Adrenal gland (tissue), 12 donors: ENCODE measurements around the gene AIF1. TPM values are rescaled to one million over a fixed set of nuclear protein-coding genes. Genes with fewer than 3 reads are reported as not detected.

Experiments used
- DNase-seq, 7 donors: peaks; one replicate each; pipeline ENCODE4 v3.0.0-alpha.2; 2019 to 2020
- H3K27ac ChIP-seq, 5 donors: fragments of 200-600 bp; sonication (generic) in 4 of 5; 1 replicate in 3 of 5; 2 replicates in 2 of 5; pipeline versions ENCODE4 v1.5.1 to v1.8.0; 2016 to 2020; ENCODE audit warnings: mild to moderate bottlenecking in 1 of 5
- H3K27me3 ChIP-seq: fragments of 200-600 bp; 2 replicates; pipeline ENCODE4 v1.8.0; 2021
- H3K36me3 ChIP-seq, 2 donors: fragments of 200-600 bp; replicated peaks in 1 of 2; 1 replicate in 1 of 2; 2 replicates in 1 of 2; pipeline versions ENCODE4 v1.5.1 to v1.8.0; 2018 to 2022
- H3K4me1 ChIP-seq, 2 donors: fragments of 200-600 bp; replicated peaks in 1 of 2; 1 replicate in 1 of 2; 2 replicates in 1 of 2; pipeline versions ENCODE4 v1.5.1 to v1.8.0; 2018 to 2021
- H3K4me3 ChIP-seq, 4 donors: fragments of 200-600 bp; sonication (generic) in 3 of 4; one replicate each; pipeline ENCODE4 v1.5.1; 2016 to 2018
- H3K9me3 ChIP-seq, 3 donors: fragments of 200-600 bp; sonication (generic) in 1 of 3; replicated peaks in 1 of 3; 1 replicate in 2 of 3; 2 replicates in 1 of 3; pipeline versions ENCODE4 v1.5.1 to v1.8.0; 2016 to 2021
- CTCF ChIP-seq, 6 experiments: fragments of 450-650 bp in 4 of 6; fragments of 200-600 bp in 2 of 6; sonication (generic) in 1 of 6; IDR thresholded peaks; 1 replicate in 5 of 6; 2 replicates in 1 of 6; pipeline versions ENCODE4 v1.5.1 to v1.8.0; 2016 to 2021; ENCODE audit warnings: antibody characterized with exemption in 6 of 6, mild to moderate bottlenecking in 2 of 6, moderate library complexity in 1 of 6
- POLR2A ChIP-seq, 2 donors: fragments of 450-650 bp; IDR thresholded peaks; one replicate each; pipeline ENCODE4 v1.6.1; 2017; ENCODE audit warnings: antibody characterized with exemption in 2 of 2, mild to moderate bottlenecking in 2 of 2, moderate library complexity in 1 of 2
- WGBS, 4 donors: extraction: QIAGEN DNeasy Blood & Tissue Kit in 2 of 4; methylation state at CpG; one replicate each; pipeline versions ENCODE4 v1.1.5 to v1.1.7; 2013 to 2017; 5-methylcytosine and 5-hydroxymethylcytosine counted together
- intact Hi-C, 2 donors: fragments of 100-400 bp; cut with DNase I; formaldehyde crosslinking; loops; one replicate each; pipeline versions ENCODE4 v1.14.1 to v1.15.0; 2022 to 2023
- polyA plus RNA-seq, 3 donors: library from polyadenylated mRNA; stranded (reverse); fragments of 200-250 nt in 2 of 3; fragments of 350-450 nt in 1 of 3; fragmentation: Illumina TruSeq in 1 of 3; extraction: RNeasy Lipid Tissue Mini Kit (QIAGEN cat#74804) in 1 of 3; gene quantifications; one replicate each; pipeline ENCODE4 v1.2.3, GENCODE V29; 2013 to 2014
- total RNA-seq, 9 donors: library from RNA; depleted of rRNA in 4 of 9; stranded (reverse); fragments of >200 nt in 4 of 9; fragments of 120-200 nt in 1 of 9; fragmentation: NEBNext Ultra II Directional in 1 of 9; extraction: Animal tissue kit (Norgen Biotek cat#: 25700) in 1 of 9; gene quantifications; one replicate each; pipeline versions ENCODE4 v1.1.0 to v1.2.4, GENCODE V29; 2013 to 2023
- donor health status: healthy with polysubstance abuse.
- donor health status: Bipolar disorder and iron deficiency.
- donor health status: DM: yes; HTN: yes; CAD: no.
- donor health status: DM: no; HTN: no; CAD: no.
- donor health status: DM: no; HTN: no; CAD: no.
- donor health status: DM: yes; HTN: yes; CAD: no.

AIF1 gene
- total and polyA plus RNA-seq, 12 donors, result 15.3 to 104 (median 66.3) TPM

- TF ChIP-seq POLR2A (IDR thresholded peaks at IDR 0.05), result no peak
- no peak for TF ChIP-seq CTCF (IDR thresholded peaks at IDR 0.05)
- H3K4me1 ChIP-seq, result peaks cover 0 to 5% of the 10 kb centered on the region in 2 donors
- peaks cover 0 to 98% of the 10 kb centered on the region in 2 donors for H3K36me3 ChIP-seq
- DNase-seq, result no peak
- H3K27me3 ChIP-seq, result no peaks in the 10 kb centered on the region
- 70 to 81% (median 72%) methylated on average over 6 to 9 of the region's 9 CpGs for WGBS, 4 donors
- H3K9me3 ChIP-seq, result no peaks in the 10 kb centered on the region
- no peak overlapping the region for H3K4me3 ChIP-seq
- H3K27ac ChIP-seq, result no peak overlapping the region
- intact Hi-C loops, result no loop called here
These were observed 24.0 kb downstream of the AIF1 start for GRCh38 chr6:31639043-31639442.

GRCh38 chr6:31639449-31639861 is 24.4 kb downstream of the AIF1 start:
- no peak overlapping the region for H3K27ac ChIP-seq
- intact Hi-C loops, result no loop called here
- TF ChIP-seq POLR2A (IDR thresholded peaks at IDR 0.05) (no peak), CTCF (IDR thresholded peaks at IDR 0.05) (no peak)
- no peak overlapping the region for H3K4me3 ChIP-seq
- H3K36me3 ChIP-seq, result peaks cover 0 to 98% of the 10 kb centered on the region in 2 donors
- no peaks in the 10 kb centered on the region for H3K9me3 ChIP-seq
- no peaks in the 10 kb centered on the region for H3K27me3 ChIP-seq
- H3K4me1 ChIP-seq, result peaks cover 0 to 5% of the 10 kb centered on the region in 2 donors
- no peak for DNase-seq
- WGBS, 4 donors, result 78 to 84% (median 81%) methylated on average over 6 to 10 of the region's 10 CpGs

GRCh38 chr6:31640612-31641011 is 25.6 kb downstream of the AIF1 start:
- H3K27ac ChIP-seq, result no peak overlapping the region
- H3K4me1 ChIP-seq, result peaks cover 0 to 5% of the 10 kb centered on the region in 2 donors
- intact Hi-C loops, result no loop called here
- TF ChIP-seq POLR2A (IDR thresholded peaks at IDR 0.05) (no peak), CTCF (IDR thresholded peaks at IDR 0.05) (no peak)
- H3K36me3 ChIP-seq, result peaks cover 0 to 98% of the 10 kb centered on the region in 2 donors
- no peak for DNase-seq
- H3K9me3 ChIP-seq, result no peaks in the 10 kb centered on the region
- no peaks in the 10 kb centered on the region for H3K27me3 ChIP-seq
- 95 to 96% (median 95%) methylated on average over 6 of the region's 6 CpGs for WGBS, 4 donors
- H3K4me3 ChIP-seq, result no peak overlapping the region

- Histone ChIP-seq H3K9me3 (no peaks in the 10 kb centered on the region), H3K36me3 (peaks cover 0 to 98% of the 10 kb centered on the region in 2 donors), H3K27ac (no peak overlapping the region), H3K27me3 (no peaks in the 10 kb centered on the region), H3K4me3 (no peak overlapping the region), H3K4me1 (peaks cover 0 to 5% of the 10 kb centered on the region in 2 donors)
- TF ChIP-seq POLR2A (IDR thresholded peaks at IDR 0.05), result no peak
- no peak for TF ChIP-seq CTCF (IDR thresholded peaks at IDR 0.05)
- 91 to 95% (median 92%) methylated on average over 4 of the region's 4 CpGs for WGBS, 4 donors
- intact Hi-C loops, result no loop called here
- no peak for DNase-seq
These were observed 26.3 kb downstream of the AIF1 start for GRCh38 chr6:31641370-31641769.
